Astrocyte (in vitro differentiated cells and primary cell): Measurements from ENCODE around the gene ARPC5. TPM values are rescaled to one million over a fixed set of nuclear protein-coding genes. Genes with fewer than 3 reads are reported as not detected.

Experiments
- DNase-seq: peaks from one replicate; pipeline ENCODE4 v3.0.0-alpha.2; 2010; ENCODE audit warnings: low read depth
- FAIRE-seq: peaks from 2 replicates; lab custom pipeline; 2011; peaks lifted over from hg19 to GRCh38; lab: Jason Lieb, UNC
- H2AFZ ChIP-seq: 2 replicates; pipeline ENCODE4 v1.6.0; 2012; ENCODE audit warnings: low read depth, low read length, inconsistent platforms
- H3K27ac ChIP-seq: 2 replicates; pipeline ENCODE4 v1.5.1; 2011; ENCODE audit warnings: low read depth, low read length, inconsistent platforms
- H3K27me3 ChIP-seq: 2 replicates; pipeline ENCODE4 v1.6.0; 2011; ENCODE audit warnings: low read length, inconsistent platforms; ENCODE audit not compliant: insufficient read depth
- H3K36me3 ChIP-seq: 2 replicates; pipeline ENCODE4 v1.5.1; 2011; ENCODE audit warnings: low read length, inconsistent platforms; ENCODE audit not compliant: insufficient read depth
- H3K4me1 ChIP-seq: 2 replicates; pipeline ENCODE4 v1.5.1; 2011; ENCODE audit warnings: low read length, inconsistent platforms; ENCODE audit not compliant: insufficient read depth
- H3K4me2 ChIP-seq: 2 replicates; pipeline ENCODE4 v1.6.0; 2012; ENCODE audit warnings: low read length, inconsistent platforms
- H3K4me3 ChIP-seq: 2 replicates; pipeline ENCODE4 v1.5.1; 2011; ENCODE audit warnings: low read depth, mild to moderate bottlenecking, low read length, inconsistent platforms; ENCODE audit not compliant: insufficient read depth
- H3K79me2 ChIP-seq: 2 replicates; pipeline ENCODE4 v1.6.0; 2012; ENCODE audit warnings: mild to moderate bottlenecking, low read length, inconsistent platforms; ENCODE audit not compliant: insufficient read depth
- H3K9ac ChIP-seq: 2 replicates; pipeline ENCODE4 v1.6.0; 2012; ENCODE audit warnings: mild to moderate bottlenecking, low read length, inconsistent platforms
- H3K9me3 ChIP-seq: 2 replicates; pipeline ENCODE4 v1.5.1; 2012; ENCODE audit warnings: low read depth, mild to moderate bottlenecking, low read length, inconsistent platforms; ENCODE audit not compliant: insufficient read depth
- H4K20me1 ChIP-seq: 2 replicates; pipeline ENCODE4 v1.6.0; 2012; ENCODE audit warnings: low read length, inconsistent platforms; ENCODE audit not compliant: insufficient read depth
- H3K27ac Mint-ChIP-seq: one replicate; pipeline ENCODE4 v1.8.0; 2021; ENCODE audit warnings: mild to moderate bottlenecking, mixed read lengths; ENCODE audit not compliant: unreplicated experiment
- H3K27me3 Mint-ChIP-seq: one replicate; pipeline ENCODE4 v1.8.0; 2021; ENCODE audit warnings: low read depth, mixed read lengths; ENCODE audit not compliant: unreplicated experiment
- H3K36me3 Mint-ChIP-seq: one replicate; pipeline ENCODE4 v1.8.0; 2021; ENCODE audit warnings: low read depth, mixed read lengths; ENCODE audit not compliant: unreplicated experiment
- H3K4me1 Mint-ChIP-seq: one replicate; pipeline ENCODE4 v1.8.0; 2021; ENCODE audit warnings: low read depth, mixed read lengths; ENCODE audit not compliant: unreplicated experiment
- H3K4me3 Mint-ChIP-seq: one replicate; pipeline ENCODE4 v1.8.0; 2021; ENCODE audit warnings: mild to moderate bottlenecking, moderate library complexity, mixed read lengths; ENCODE audit not compliant: unreplicated experiment
- H3K9me3 Mint-ChIP-seq: one replicate; pipeline ENCODE4 v1.8.0; 2021; ENCODE audit warnings: mild to moderate bottlenecking, mixed read lengths; ENCODE audit not compliant: unreplicated experiment
- EZH2 ChIP-seq: IDR thresholded peaks from 2 replicates; pipeline ENCODE4 v1.6.1; 2012; ENCODE audit warnings: mild to moderate bottlenecking, low read length, inconsistent platforms; ENCODE audit not compliant: insufficient read depth
- total RNA-seq: library from RNA; stranded (reverse); gene quantifications from 2 replicates; pipeline ENCODE4 v1.2.1, GENCODE V29; 2021
- TF ChIP-seq, protein P1 (sequence below): IDR thresholded peaks from 2 replicates; pipeline ENCODE4 v1.5.1; 2011; ENCODE audit warnings: low read depth, mild to moderate bottlenecking, inconsistent platforms, low read length, moderate library complexity; ENCODE audit not compliant: insufficient read depth

Gene ARPC5
- total RNA-seq, 1 donor from 2014 or later, result 180 TPM

DNA sequence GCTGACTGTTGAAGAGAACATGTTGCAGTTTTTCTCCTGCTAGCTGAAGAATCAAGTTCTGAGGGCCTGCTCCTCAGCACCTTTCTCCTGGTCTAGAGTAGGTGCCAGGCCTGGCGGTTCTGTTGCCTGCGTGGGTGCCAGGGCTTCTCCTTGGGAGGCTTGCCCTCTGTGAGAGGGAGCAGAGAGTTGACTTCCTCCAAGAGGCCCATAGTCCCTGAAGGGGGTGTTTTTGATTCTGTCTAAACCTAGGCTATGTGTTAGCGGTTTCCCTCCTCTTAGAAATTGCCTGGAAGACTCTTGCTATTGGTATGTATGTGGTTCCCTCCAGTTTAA lies 17.8 kb upstream of the ARPC5 start:
- H3K9ac ChIP-seq, result no peak overlapping the region
- no peak overlapping the region for H3K4me2 ChIP-seq
- H3K27ac Mint-ChIP-seq, result no peak overlapping the region
- TF ChIP-seq, protein P1, sequence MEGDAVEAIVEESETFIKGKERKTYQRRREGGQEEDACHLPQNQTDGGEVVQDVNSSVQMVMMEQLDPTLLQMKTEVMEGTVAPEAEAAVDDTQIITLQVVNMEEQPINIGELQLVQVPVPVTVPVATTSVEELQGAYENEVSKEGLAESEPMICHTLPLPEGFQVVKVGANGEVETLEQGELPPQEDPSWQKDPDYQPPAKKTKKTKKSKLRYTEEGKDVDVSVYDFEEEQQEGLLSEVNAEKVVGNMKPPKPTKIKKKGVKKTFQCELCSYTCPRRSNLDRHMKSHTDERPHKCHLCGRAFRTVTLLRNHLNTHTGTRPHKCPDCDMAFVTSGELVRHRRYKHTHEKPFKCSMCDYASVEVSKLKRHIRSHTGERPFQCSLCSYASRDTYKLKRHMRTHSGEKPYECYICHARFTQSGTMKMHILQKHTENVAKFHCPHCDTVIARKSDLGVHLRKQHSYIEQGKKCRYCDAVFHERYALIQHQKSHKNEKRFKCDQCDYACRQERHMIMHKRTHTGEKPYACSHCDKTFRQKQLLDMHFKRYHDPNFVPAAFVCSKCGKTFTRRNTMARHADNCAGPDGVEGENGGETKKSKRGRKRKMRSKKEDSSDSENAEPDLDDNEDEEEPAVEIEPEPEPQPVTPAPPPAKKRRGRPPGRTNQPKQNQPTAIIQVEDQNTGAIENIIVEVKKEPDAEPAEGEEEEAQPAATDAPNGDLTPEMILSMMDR, result no peak
- DNase-seq (no peak), FAIRE-seq (no peak)
- H2AFZ ChIP-seq, result no peak overlapping the region
- H3K36me3 ChIP-seq, result no peaks in the 10 kb centered on the region
- H3K27me3 Mint-ChIP-seq, result no peaks in the 10 kb centered on the region
- no peak overlapping the region for H3K4me3 ChIP-seq
- no peaks in the 10 kb centered on the region for H3K79me2 ChIP-seq
- H3K4me3 Mint-ChIP-seq, result no peak overlapping the region
- H3K27ac ChIP-seq, result no peak overlapping the region
- H3K9me3 Mint-ChIP-seq, result no peaks in the 10 kb centered on the region
- no peaks in the 10 kb centered on the region for H4K20me1 ChIP-seq
- H3K4me1 ChIP-seq, result no peaks in the 10 kb centered on the region
- H3K36me3 Mint-ChIP-seq, result no peaks in the 10 kb centered on the region
- H3K9me3 ChIP-seq, result no peaks in the 10 kb centered on the region
- H3K27me3 ChIP-seq, result no peaks in the 10 kb centered on the region
- peaks cover 12% of the 10 kb centered on the region for H3K4me1 Mint-ChIP-seq

DNA sequence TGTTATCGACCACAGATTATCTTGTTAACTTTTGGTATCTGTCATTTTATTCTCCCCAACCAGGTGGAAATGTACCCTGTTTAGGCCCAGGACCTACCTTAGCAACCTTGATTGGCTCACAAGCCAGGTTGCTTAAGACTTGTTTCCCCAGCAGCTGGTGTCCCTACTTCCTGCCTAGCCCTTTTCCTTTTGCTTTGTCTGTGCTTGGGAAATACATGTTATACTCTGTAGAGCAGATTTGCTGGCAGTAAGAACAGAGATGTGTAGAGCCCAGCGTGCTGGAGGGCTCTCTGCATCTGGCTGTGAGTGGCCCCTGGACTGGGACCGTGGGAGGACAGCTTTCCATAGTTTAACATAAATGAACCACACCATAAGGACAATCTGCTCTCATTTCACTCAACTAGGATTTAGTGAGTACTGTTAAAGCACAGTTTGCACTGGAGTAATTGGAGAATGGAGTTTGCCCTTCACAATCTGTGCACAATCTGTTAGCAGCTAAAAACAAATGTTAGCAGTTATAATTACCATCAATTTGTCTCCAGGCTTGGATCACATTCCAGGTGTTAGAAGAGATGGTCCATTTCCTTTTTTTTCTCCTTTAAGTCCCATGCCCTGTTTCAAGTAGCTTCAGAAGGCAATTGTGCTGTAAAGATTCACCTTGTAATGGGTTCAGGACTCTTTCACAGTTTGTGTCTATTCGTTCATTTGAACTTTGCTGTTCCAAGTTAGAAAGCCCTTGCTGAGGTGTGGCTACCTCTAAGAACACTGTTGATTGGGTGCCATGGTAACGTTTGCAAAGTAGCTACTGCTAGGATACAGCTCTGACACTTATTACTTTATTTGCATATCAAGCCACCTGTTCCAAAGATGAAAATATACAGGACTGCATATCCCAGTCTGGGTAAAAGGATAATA lies 17.2 kb upstream of the ARPC5 start, which contains the start of gene APOBEC4:
Gene APOBEC4, minus strand, starts transcription at position 770 of the 915 bp plus-strand sequence. CDS start 4,535 bp downstream, outside the sequence.
- FAIRE-seq, result no peak

More for the DNA sequence above, 17.2 kb upstream of the ARPC5 start, which contains the start of gene APOBEC4:
- H3K36me3 ChIP-seq, result no peaks in the 10 kb centered on the region
- no peaks in the 10 kb centered on the region for H3K79me2 ChIP-seq
- no peaks in the 10 kb centered on the region for H4K20me1 ChIP-seq
- H3K27ac Mint-ChIP-seq, result no peak within 1 kb of the TSS
- no peaks in the 10 kb centered on the region for H3K9me3 Mint-ChIP-seq
- H3K27me3 ChIP-seq, result no peaks in the 10 kb centered on the region
- H3K9me3 ChIP-seq, result no peaks in the 10 kb centered on the region
- DNase-seq, result no peak
- peaks cover 12% of the 10 kb centered on the region for H3K4me1 Mint-ChIP-seq
- no peak within 1 kb of the TSS for H3K9ac ChIP-seq
- H3K27ac ChIP-seq, result no peak within 1 kb of the TSS
- H3K4me2 ChIP-seq, result no peak within 1 kb of the TSS
- no peak within 1 kb of the TSS for H3K4me3 Mint-ChIP-seq
- TF ChIP-seq, protein P1, result no peak
- no peak for TF ChIP-seq EZH2
- no peaks in the 10 kb centered on the region for H3K27me3 Mint-ChIP-seq
- no peak within 1 kb of the TSS for H2AFZ ChIP-seq
- no peak within 1 kb of the TSS for H3K4me3 ChIP-seq
- no peaks in the 10 kb centered on the region for H3K4me1 ChIP-seq
- no peaks in the 10 kb centered on the region for H3K36me3 Mint-ChIP-seq
